IPS-15b (cell line): Measurements from ENCODE around the gene OS9.
"Not testable (repeated sequence)": the region's sequence is repeated elsewhere in the genome, so short reads cannot be mapped to it uniquely, and the experiment has no call there.

Source experiments
- H3K27me3 ChIP-seq: one replicate; pipeline ENCODE4 v1.6.1; 2013; ENCODE audit warnings: low read length; ENCODE audit not compliant: control insufficient read depth, insufficient read depth
- H3K36me3 ChIP-seq: one replicate; pipeline ENCODE4 v1.6.1; 2013; ENCODE audit warnings: low read length; ENCODE audit not compliant: control insufficient read depth, insufficient read depth
- H3K4me1 ChIP-seq: one replicate; pipeline ENCODE4 v1.6.1; 2013; ENCODE audit warnings: mild to moderate bottlenecking, low read length; ENCODE audit not compliant: control insufficient read depth, insufficient read depth
- H3K4me3 ChIP-seq: one replicate; pipeline ENCODE4 v1.5.1; 2013; ENCODE audit warnings: low read depth, low read length
- H3K9ac ChIP-seq: one replicate; pipeline ENCODE4 v1.6.1; 2013; ENCODE audit warnings: low read depth, mild to moderate bottlenecking, low read length
- H3K9me3 ChIP-seq: one replicate; pipeline ENCODE4 v1.6.1; 2013; ENCODE audit warnings: mild to moderate bottlenecking, low read length; ENCODE audit not compliant: control insufficient read depth, insufficient read depth

The OS9 gene

DNA sequence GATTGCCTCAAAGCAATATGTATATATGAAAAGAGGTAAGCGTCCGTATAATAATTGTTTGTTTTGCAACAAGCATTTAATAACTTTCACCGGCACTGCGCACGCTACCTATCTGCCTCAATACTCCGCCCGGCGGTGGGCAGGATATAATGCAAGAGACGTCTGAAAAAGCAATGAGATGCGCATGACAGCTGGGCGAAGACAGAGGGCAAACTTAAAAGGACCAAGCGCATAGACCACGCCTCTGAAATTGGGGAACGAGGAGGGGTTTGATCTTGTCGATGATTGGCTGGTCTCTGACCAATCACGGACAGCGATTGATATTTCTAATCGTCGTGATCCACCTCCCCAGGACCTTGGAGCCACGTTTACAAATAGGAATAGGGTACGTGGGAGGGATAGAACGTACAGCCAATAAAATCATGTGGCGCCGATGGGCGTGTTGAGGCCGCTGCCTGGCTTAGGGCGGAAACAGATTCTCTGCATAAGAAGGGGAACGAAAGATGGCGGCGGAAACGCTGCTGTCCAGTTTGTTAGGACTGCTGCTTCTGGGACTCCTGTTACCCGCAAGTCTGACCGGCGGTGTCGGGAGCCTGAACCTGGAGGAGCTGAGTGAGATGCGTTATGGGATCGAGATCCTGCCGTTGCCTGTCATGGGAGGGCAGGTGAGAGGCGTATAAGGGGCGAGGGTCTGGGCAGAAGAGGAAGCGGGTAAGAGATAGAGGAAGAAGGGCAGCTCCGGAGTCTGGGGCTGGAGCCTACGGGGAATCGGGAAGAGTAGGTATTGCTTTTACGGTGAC, at the start of gene OS9:
Gene OS9, plus strand, starts transcription at position 474 of the 800 bp plus-strand sequence. Its CDS starts 30 bp downstream, at position 504.
- Histone ChIP-seq H3K9me3 (no peaks in the 10 kb centered on the region), H3K9ac (peak within 1 kb of the TSS; percentile 55), H3K27me3 (peaks cover 3% of the 10 kb centered on the region)

DNA sequence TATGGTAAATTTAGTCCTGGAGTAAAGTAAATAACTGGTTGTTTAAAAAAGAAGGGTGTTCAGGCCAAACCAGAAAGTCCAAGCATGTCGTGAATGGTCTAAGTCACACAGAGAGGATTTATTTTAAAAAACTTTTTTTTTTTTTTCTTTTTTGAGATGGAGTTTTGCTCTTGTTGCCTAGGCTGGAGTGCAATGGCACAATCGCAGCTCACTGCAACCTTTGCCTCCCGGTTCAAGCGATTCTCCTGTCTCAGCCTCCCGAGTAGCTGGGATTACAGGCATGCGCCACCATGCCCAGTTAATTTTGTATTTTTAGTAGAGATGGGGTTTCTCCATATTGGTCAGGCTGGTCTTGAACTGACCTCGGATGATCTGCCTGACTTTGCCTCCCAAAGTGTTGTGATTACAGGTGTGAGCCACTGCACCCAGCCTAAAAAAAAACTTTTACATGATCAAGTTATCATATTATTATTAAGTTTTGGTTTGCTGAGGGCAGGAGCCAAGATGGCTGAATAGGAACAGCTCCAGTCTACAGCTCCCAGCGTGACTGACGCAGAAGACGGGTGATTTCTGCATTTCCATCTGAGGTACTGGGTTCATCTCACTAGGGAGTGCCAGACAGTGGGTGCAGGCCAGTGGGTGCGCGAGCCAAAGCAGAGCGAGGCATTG, 47.8 kb upstream of the OS9 start:
- H3K36me3 ChIP-seq, H3K9me3 ChIP-seq, H3K9ac ChIP-seq, H3K4me1 ChIP-seq, H3K27me3 ChIP-seq, H3K4me3 ChIP-seq: not testable (repeated sequence)

More for the DNA sequence above, at the start of gene OS9:
- Histone ChIP-seq H3K4me1 (no peaks in the 10 kb centered on the region), H3K4me3 (peak within 1 kb of the TSS; percentile 83), H3K36me3 (no peaks in the 10 kb centered on the region)

- H3K36me3 ChIP-seq, H3K27me3 ChIP-seq, H3K4me3 ChIP-seq, H3K9ac ChIP-seq, H3K9me3 ChIP-seq, H3K4me1 ChIP-seq: not testable (repeated sequence)
These were observed 47.3 kb upstream of the OS9 start for GRCh38 chr12:57646659-57647049.

GRCh38 chr12:57654042-57654441, 39.9 kb upstream of the OS9 start:
- Histone ChIP-seq H3K27me3 (no peaks in the 10 kb centered on the region), H3K4me3 (no peak overlapping the region), H3K9me3 (no peaks in the 10 kb centered on the region), H3K9ac (no peak overlapping the region), H3K4me1 (no peaks in the 10 kb centered on the region), H3K36me3 (no peaks in the 10 kb centered on the region)

DNA sequence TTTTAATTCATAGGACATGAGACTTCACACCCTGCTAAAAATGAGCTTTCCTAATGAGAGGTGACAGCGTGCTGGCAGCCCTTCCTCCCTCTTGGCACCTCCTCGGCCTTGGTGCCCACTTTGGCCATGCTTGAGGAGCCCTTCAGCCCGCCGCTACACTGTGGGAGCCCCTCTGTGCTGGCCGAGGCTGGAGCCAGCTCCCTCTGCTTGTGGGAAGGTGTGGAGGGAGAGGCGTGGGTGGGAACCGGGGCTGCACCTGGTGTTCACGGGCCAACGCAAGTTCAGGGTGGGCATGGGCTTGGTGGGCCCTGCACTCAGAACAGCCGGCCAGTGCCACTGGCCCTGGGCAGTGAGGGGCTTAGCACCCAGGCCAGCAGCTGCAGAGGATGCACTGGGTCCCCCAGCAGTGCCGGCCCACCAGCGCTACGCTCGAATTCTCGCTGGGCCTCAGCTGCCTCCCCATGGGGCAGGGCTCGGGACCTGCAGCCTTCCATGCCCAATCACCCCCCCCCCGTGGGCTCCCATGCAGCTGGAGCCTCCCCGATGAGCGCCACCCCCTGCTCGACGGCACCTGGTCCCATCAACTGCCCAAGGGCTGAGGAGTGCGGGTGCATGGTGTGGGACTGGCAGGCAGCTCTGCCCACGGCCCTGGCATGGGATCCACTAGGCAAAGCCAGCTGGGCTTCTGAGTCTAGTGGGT, 38.2 kb upstream of the OS9 start:
- no peaks in the 10 kb centered on the region for H3K9me3 ChIP-seq

DNA sequence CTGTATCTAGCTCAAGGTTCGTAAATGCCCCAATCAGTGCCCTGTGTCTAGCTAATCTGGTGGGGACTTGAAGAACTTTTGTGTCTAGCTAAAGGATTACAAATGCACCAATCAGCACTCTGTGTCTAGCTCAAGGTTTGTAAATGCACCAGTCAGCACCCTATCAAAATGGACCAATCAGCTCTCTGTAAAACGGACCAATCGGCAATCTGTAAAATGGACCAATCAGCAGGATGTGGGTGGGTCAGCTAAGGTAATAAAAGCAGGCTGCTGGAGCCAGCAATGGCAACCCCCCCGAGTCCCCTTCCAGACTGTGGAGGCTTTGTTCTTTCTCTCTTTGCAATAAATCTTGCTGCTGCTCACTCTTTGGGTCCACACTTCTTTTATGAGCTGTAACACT, 37.5 kb upstream of the OS9 start:
- H3K9me3 ChIP-seq, H3K4me1 ChIP-seq, H3K36me3 ChIP-seq, H3K27me3 ChIP-seq, H3K9ac ChIP-seq, H3K4me3 ChIP-seq: not testable (repeated sequence)

More for the DNA sequence above, 38.2 kb upstream of the OS9 start:
- Histone ChIP-seq H3K4me1 (no peaks in the 10 kb centered on the region), H3K36me3 (no peaks in the 10 kb centered on the region), H3K9ac (no peak overlapping the region), H3K27me3 (no peaks in the 10 kb centered on the region), H3K4me3 (no peak overlapping the region)

DNA sequence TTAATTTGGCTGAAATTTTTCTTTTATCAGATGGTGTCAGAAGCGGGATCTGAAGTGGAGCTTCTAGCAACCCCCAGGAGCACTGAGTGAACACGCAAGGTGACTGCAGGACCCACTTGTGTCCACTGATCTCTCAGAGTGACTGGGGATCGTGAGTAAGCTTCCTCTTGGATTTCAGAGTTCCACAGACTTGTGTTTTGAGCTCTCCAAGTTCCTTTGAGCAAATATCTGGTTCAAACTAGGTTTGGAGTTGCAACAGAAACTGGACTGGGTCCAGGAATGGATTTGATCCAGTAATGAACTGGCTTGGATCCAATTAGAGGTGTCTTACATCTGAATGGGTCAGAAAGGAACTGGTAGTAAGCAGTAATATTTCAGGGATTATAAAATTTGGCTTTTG, 36.2 kb upstream of the OS9 start:
- H3K36me3 ChIP-seq = no peaks in the 10 kb centered on the region
- H3K27me3 ChIP-seq = no peaks in the 10 kb centered on the region
- no peak overlapping the region for H3K9ac ChIP-seq
- no peaks in the 10 kb centered on the region for H3K4me1 ChIP-seq
- H3K4me3 ChIP-seq = no peak overlapping the region
- H3K9me3 ChIP-seq = no peaks in the 10 kb centered on the region

- Histone ChIP-seq H3K9me3 (peaks cover 6% of the 10 kb centered on the region), H3K36me3 (no peaks in the 10 kb centered on the region), H3K4me1 (no peaks in the 10 kb centered on the region), H3K4me3 (no peak overlapping the region), H3K9ac (no peak overlapping the region), H3K27me3 (no peaks in the 10 kb centered on the region)
These were observed 35.0 kb upstream of the OS9 start for GRCh38 chr12:57658890-57659289.

DNA sequence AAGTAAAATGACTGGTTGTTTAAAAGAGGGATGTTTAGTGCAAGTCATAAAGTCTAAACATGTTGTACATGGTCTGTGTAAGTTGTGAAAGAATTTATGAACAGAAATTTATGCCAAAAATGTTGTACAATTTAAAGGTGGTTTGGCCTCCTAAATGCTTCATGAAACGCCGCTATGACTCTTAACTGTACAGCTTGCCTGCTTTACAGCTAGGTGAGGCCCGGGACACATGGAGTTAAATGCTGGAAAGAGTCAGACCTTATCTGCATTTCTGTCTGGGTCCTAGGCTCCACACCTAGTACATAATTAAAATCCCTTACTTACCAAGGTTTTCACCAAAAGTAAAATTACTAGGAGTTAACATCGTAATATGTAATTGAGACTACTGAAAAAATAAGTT, 32.6 kb upstream of the OS9 start:
- Histone ChIP-seq H3K36me3 (no peaks in the 10 kb centered on the region), H3K9ac (no peak overlapping the region), H3K9me3 (peaks cover 6% of the 10 kb centered on the region), H3K4me1 (no peaks in the 10 kb centered on the region), H3K4me3 (no peak overlapping the region), H3K27me3 (no peaks in the 10 kb centered on the region)

DNA sequence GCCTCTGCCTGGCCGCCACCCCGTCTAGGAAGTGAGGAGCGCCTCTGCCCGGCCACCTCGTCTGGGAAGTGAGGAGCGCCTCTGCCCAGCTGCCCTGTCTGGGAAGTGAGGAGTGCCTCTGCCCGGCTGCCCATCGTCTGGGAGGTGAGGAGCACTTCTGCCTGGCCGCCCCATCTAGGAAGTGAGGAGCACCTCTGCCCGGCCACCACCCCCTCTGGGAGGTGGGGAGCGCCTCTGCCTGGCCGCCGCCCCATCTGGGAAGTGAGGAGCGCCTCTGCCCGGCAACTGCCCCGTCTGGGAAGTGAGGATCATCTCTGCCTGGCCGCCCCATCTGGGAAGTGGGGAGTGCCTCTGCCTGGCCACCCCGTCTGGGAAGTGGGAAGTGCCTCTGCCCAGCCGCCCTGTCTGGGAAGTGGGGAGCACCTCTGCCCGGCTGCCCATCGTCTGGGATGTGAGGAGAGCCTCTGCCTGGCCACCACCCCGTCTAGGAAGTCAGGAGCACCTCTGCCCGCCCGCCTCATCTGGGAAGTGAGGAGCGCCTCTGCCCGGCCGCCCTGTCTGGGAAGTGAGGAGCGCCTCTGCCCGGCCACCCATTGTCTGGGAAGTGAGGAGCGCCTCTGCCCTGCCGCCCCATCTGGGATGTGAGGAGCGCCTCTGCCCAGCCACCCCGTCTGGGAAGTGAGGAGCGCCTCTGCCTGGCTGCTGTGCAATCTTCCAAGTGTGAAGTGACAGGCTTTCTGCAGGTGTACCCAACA, 28.7 kb upstream of the OS9 start:
- not testable (repeated sequence) for H3K9me3 ChIP-seq, H3K4me1 ChIP-seq, H3K27me3 ChIP-seq, H3K9ac ChIP-seq, H3K36me3 ChIP-seq, H3K4me3 ChIP-seq

DNA sequence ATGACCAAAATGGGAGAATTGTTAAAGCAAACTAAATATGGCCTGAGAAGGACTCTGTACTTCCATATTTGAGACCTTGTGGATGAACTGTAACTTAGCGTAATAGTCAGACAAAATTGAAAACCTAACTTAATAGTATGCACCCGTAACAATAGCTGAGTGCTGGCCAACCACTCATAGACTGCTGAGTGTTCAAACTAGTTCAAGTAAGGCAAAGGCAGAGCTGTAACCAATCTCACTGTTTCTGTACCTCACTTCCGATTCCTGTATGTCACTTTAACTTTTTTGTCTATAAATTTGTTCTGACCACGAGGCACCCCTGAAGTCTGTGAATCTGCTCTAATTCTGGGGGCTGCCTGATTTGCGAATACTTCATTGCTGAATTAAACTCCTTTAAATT, 27.0 kb upstream of the OS9 start:
- Histone ChIP-seq H3K4me3 (no peak overlapping the region), H3K36me3 (no peaks in the 10 kb centered on the region), H3K9me3 (peaks cover 6% of the 10 kb centered on the region), H3K4me1 (no peaks in the 10 kb centered on the region), H3K27me3 (no peaks in the 10 kb centered on the region), H3K9ac (no peak overlapping the region)
